PC-9 (cell line): ENCODE measurements around the gene SYT1.

ENCODE experiments used
- EZH2 ChIP-seq: fragments of 200-600 bp; sonication (generic); IDR thresholded peaks from 2 replicates; pipeline ENCODE4 v1.8.0; 2017; ENCODE audit warnings: antibody characterized with exemption, low read depth
- TF ChIP-seq, protein P1 (sequence below): fragments of 200-600 bp; sonication (generic); conservative IDR thresholded peaks from 2 replicates; pipeline ENCODE4 v1.6.1; 2017; ENCODE audit warnings: mixed run types, antibody characterized with exemption, mild to moderate bottlenecking, moderate library complexity

DNA sequence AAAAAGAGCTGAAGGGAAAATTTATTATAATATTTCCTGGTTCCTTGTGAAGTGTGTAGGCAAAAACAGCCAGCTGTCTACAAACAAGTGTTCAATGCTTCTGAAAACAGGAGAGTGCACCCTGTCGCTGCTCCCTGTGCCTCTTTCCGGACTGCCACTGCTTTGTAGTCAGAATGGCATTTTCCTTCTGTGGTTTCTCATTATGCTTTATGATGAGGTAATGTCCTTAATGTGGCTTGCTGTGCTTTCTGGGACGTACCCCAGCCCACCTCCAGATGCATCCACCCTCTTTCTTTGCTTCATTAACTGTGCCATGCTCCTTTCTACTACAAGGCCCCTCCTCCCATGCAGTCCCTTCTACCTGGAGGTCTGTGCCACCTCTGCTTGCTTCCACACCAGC is 148.1 kb downstream of the SYT1 start:
- TF ChIP-seq, protein P1, sequence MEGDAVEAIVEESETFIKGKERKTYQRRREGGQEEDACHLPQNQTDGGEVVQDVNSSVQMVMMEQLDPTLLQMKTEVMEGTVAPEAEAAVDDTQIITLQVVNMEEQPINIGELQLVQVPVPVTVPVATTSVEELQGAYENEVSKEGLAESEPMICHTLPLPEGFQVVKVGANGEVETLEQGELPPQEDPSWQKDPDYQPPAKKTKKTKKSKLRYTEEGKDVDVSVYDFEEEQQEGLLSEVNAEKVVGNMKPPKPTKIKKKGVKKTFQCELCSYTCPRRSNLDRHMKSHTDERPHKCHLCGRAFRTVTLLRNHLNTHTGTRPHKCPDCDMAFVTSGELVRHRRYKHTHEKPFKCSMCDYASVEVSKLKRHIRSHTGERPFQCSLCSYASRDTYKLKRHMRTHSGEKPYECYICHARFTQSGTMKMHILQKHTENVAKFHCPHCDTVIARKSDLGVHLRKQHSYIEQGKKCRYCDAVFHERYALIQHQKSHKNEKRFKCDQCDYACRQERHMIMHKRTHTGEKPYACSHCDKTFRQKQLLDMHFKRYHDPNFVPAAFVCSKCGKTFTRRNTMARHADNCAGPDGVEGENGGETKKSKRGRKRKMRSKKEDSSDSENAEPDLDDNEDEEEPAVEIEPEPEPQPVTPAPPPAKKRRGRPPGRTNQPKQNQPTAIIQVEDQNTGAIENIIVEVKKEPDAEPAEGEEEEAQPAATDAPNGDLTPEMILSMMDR: no peak
- TF ChIP-seq EZH2: no peak
